Non-pigmented ciliary epithelial cell (primary cell): ENCODE measurements around the gene PGLYRP1.

Experiments
- DNase-seq: peaks from one replicate; pipeline ENCODE4 v3.0.0-alpha.2; 2010; ENCODE audit warnings: low read depth

Gene PGLYRP1

DNA sequence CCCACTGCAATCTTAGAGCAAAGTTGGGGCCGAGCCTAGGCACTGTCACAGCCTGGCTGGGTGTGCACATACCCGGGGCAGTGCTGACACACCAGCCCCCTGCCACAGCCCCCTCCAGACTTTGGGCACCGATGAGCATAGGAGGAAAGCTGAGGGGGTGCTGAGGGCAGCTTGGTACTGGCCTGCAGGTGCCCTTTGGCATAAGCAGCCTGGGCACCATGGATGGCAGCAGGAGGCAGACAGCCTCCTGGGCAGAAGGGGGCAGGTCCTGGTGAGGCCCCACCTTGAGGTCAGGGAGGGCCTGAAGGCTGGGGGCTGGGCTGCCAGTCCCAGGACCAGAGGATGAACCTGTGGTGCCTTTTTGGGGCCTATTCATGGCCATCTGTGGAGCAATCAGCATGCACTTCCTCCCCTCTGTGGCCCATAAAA, 9.8 kb upstream of the PGLYRP1 start:
- no peak for DNase-seq

- DNase-seq, result no peak
Observed at GRCh38 chr19:46031781-46032596, 9.1 kb upstream of the PGLYRP1 start.

DNA sequence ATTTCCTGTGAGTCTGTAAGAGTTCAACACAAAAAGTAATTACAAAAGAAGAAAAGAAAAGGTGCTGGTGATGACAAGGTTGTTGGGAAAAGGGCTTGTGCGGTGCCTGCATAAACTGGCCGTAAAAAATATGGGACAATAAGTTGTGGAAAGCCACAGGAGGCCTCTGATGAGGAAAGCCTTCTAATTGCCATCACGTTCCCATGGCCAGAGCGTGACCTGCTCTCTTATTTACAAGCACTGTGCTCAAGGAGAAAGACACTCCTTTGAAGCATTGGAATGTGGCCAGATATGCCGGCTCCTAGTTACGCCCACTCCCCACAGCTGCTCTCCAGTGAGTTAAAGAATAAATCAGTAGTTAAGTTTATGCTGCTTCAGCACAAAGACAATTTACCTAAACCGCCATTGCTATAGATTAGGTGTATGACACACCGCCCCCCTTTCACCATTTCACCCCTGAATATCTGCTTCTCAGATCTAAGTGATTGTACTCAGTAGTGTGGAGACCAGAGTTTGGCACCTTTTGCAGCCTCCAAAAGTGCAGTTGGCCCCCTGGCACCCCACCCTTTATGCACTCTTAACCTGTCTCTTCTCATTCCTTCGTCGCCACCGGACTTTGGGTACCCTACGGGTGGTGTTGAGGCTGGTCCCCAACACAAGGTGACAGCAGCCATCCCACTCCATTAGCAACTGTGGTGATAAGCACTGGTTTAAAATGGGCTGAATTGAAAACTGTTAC, 8.1 kb upstream of the PGLYRP1 start:
- no peak for DNase-seq

- no peak for DNase-seq
Observed at GRCh38 chr19:46025835-46026234, 3.0 kb upstream of the PGLYRP1 start.

GRCh38 chr19:46023311-46023779, 492 bp upstream of the PGLYRP1 start:
- DNase-seq, result no peak

GRCh38 chr19:46022061-46022430, 807 bp downstream of the PGLYRP1 start:
- no peak for DNase-seq

DNA sequence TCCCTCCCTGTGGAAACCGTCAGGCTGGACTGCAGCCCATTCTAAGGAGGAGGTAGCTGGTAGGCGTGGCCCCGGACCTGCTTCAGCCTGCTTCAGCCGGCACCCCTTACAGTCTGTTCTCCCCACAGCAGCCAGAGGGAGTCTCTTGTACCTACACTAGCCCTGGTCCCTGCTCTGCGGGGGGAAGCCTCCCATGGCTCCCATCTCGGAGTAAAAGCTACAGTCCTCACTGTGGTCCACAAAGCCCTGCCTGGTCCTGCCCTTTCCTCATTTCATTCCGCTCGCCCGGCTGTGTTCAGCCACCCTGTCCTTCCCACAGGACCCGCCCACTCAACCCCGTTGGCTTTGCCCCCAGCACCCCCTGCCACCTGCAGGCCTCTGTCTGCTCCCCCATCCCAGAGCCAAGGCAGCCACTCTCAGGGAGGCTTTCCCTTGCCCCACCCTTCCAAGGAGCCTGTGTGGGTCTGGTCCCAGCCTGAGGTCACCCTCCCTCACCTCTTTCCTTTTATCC, 1.3 kb downstream of the PGLYRP1 start:
- no peak for DNase-seq

DNA sequence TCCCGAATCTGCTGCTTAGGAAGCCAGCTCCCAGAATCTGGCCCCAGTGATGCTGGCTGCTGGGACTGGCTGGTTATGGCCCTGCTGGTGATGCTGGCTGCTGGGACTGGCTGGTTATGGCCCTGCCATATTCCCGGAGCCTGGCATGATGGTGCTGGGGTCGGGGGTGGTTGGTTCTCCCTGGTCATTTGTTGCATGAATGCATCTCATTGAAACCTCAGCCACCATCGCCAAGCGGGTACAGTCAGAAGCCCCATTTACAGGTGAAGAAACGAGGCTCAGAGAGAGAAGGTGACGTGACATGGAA, 2.1 kb downstream of the PGLYRP1 start:
- no peak for DNase-seq

DNA sequence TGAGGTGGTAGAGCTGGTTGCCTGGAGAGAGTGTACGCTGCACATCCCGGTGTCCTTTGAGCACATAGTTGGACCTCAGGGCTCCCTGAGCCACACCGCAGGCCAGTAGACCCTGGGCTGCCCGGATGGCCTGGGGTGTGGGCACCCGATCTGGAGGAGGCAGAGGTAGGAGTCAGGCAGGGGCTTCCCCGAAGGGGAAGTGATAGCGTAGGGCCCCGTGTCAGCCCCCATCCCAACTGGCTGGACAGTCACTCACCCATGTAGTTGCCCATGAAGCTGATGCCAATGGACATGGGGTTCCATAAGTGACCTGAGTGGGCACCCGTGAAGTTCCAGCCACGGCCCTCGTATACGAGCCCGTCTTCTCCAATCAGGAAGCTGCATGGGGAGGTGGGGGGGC, 3.6 kb downstream of the PGLYRP1 start:
- no peak for DNase-seq

DNA sequence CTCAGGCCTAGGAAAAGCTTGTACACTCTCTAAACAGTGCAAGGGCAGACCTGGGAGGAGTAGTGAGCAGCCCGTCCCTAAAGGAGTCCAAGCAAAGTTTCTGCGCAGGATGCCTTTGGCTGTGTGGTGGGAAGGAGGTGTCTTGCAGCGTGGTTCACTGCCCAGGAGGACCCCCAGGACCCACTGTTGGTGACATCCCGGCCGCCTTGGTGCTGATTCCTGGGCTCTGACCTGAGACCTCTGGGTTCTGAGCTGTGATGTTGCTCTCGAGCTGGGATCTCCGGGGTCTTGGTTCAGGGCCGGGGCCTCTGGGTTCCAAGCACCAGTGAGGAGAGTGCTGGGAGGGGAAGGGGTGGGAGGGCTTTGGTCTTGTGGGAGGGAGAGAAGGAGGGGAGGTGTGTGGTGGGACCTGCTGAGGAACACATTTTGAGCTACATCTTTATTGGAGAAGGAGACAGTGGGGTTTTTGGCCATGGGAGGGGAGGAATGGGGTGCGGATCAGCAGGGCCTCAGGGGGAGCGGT, 4.1 kb downstream of the PGLYRP1 start:
- DNase-seq, result no peak

- DNase-seq, result no peak
Observed at GRCh38 chr19:46017874-46018675, 4.8 kb downstream of the PGLYRP1 start.

DNA sequence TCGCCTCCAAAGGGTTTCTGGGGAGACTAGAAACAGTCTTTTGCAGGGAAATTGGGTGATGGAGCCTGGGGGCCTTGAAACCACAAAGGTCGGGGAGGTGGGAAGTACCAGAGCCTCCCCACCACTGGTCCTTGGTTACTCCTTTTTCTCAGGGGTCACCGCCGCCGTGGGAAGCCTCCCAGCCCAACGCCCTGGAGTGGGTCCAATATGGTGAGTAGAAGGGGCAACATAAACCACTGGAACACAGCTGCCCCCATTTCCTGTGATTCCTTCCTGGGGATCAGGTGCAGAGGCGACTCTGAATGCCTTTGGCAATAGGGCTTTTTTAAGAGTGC, 5.8 kb downstream of the PGLYRP1 start:
- no peak for DNase-seq

DNA sequence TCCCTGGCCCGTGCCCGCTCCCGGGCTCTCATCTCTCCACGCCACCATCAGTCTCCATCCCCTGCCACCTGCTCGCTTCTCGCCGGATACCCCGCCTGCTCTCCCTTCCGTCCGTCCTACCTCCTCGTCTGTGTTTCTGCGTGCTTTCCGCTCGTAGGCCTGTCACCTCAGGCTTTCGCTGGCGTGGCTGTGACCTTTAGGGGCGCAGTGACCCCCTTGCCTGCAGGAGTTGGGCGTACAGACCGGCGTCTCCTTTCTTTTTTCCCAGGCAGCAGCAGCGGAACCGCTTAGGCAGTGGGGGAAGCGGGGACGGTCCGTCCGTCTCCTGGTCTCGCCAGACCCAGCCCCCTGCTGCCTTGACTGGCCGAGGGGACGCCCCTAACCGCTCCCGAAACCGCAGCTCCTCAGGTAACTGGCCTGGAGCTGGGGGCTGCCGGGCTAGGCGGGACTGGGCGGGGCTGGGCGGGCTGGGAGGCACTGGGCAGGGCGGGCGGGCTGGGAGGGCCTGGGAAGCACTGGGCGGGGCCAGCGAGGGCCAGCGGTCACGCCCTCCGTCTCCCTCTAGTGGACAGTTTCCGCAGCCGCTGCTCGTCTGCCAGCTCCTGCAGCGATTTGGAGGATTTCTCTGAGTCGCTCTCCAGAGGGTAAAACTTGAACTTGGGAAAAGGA, 6.3 kb downstream of the PGLYRP1 start:
- no peak for DNase-seq

DNA sequence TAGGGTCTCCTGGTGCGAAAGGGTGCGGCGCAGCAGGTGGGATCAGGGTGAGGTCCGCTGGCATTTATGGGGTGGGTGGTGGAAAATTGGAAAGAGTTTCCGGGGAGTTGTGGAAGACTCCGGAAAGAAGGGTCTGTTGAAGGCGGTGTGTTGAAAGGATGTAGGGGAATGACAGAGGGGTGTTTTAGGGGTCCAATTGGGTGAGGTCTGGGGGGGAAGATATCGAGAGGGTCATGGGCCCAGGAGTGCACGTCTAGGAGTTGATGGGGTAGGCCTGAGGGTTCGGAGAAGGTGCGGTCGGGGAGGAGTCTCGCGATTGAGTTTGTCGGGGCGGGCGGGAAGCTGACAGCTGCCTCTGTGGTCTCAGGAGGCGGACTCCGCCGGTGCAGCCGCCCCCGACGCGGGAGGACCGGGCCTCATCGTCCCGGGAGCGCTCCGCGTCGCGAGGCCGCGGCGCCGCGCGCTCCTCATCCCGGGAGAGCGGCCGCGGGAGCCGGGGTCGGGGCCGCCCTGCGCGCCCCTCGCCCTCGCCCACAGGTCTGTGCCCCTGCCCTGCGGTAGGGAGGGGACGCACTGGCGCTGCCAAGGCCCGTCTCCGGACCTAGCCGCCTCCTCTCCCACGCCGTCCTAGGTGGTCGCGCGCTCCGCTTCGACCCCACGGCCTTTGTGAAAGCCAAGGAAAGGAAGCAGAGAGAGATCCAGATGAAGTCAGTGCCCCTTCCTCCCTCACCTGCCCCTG, 7.0 kb downstream of the PGLYRP1 start:
- no peak for DNase-seq

DNA sequence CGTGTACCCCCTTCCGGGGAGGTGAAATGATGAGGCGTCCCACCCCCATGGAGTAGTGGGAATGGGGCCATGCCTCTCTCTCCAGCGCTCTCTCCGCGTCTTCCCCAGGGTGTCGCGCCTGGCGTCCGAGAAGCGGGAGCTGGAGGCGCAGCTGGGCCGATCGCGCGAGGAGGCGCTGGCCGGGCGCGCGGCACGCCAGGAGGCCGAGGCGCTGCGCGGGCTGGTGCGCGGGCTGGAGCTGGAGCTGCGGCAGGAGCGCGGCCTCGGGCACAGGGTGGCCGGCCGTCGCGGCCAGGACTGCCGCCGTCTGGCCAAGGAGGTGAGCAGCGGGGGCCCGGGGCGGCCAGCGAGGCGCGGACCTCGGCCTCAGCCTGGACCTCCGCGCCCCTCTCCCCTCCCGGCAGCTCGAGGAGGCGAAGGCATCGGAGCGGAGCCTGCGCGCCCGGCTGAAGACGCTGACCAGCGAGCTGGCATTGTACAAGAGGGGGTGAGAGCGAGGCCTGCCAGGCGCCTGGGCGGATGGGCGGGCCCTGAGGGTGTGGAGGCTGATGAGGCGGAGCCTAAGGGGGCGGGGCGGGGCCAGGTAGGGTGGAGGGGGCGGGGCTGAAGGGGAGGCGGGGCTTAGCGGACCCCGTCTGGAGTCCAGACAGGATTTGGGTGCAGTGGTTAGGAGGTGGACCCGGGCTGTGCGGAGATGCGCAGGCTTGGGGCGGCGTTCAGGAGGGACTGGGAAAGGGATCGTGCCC, 7.7 kb downstream of the PGLYRP1 start:
- DNase-seq, result no peak

DNA sequence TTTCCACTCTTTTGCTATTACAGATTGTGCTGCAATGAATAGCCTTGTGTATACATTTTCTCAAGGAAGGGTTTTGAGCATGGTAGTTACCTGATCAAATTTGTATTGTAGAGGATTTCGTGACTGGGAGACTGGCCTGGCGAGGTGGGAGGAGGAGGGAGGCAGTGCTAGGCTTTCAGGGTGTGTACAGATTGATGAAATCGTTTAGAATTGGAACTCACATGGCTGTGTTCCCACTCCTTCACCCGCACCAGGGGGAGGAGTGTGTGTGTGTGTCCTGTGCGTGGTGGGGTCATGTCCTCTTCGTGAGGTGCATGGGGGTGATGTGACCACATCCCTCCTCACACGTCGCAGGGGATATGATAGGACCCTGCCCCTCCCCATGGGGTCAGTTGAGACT, 8.3 kb downstream of the PGLYRP1 start:
- DNase-seq, result no peak

DNA sequence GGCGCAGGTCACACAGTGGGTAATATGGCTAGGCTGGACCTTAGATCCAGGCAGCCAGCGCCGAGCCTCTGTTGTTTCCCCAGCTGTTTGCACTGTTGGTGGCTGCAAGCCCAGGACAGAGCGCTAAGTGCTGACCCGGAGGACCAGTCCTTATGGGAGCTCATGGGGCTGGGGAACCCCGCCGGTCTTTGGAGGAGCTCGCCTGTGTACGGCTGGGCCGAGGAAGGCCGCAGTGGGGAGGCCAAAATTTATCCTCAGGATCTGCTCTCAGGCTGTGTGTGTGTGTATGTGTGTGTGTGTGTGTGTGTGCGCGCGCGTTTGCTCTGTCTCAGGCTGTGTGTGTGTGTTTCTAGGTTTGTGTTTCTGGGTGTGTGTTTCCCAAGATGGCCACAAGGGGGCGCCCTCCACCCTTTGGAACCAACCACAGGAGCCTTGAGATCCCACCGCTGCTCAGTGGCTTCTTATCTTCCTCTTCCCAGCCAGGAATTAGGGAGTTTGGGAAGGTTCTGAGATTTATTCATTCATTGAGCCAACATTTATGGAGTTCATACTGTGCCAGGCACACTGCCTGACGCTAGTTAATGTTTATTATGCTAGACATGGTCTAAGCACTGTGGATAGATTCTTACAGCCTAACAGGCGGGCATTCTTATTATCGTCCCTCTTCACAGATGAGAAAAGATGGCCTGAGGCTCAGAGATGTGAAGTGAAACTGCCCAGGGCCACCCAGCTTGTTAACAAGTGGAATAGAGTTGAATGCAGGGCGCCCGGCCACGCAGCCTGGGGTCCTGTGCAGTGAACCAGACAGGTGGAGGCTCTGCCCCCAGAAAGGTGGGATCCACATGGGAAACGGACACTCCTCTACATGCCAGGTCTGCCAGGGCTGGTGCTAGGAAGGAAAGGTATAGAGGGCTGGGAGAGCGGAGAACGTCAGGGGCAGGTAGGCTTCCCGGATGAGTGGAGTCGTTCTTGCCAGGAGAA, 13.0 kb downstream of the PGLYRP1 start:
- no peak for DNase-seq

DNA sequence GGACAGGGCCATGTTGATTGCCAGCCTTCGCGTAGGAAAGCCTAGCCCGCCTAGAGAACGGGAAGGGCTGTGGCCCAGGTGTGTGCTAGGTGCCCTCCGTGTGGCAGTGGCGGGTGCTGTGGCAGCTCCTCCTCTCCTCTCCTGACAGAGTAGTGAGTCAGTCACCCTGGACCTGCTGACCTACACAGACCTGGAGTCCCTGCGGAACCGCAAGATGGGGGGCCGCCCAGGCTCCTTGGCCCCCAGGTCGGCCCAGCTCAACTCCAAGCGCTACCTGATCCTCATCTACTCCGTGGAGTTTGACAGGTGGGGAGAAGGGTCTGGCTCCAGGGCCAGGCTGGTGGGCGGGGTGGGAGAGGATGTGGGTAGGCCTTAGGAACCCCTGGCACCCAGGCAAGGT, 16.4 kb downstream of the PGLYRP1 start:
- DNase-seq, result no peak

DNA sequence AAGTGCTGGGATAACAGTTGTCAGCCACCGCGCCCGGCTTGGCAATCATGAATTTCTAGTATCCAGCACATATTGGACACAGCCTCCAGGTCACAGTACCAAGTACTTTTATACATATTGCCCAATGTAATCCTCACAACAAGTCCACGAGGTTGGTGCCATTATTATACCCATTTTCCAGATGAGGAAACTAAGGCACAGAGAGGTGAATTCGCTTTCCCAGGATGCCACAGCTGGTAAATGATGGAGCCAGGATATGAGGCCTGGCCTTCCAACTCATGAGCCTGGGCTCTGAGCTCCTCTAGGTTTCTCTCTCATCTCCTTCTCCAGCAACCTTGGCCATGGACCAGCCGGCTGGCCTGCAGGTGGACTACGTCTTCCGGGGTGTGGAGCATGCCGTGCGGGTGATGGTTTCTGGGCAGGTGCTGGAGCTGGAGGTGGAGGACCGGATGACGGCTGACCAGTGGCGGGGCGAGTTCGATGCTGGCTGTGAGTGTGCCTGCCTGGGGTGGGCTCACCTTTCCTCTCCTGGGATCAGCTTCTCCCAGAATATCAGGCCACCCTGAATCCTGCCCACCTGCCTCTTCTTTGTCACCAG, 20.1 kb downstream of the PGLYRP1 start:
- no peak for DNase-seq
